GM12878 (cell line): ENCODE results near the gene COL16A1. TPM values are rescaled to one million over a fixed set of nuclear protein-coding genes. Genes with fewer than 3 reads are reported as not detected.

Source experiments
- ATAC-seq: fragments of 200-7000 bp; cut with Tn5 transposase; 3 replicates; pipeline ENCODE4 v1.9.1; 2020; ENCODE audit warnings: mild to moderate bottlenecking, moderate library complexity
- BruUV-seq: library from RNA; stranded (reverse); fragments of 400-500 nt; replicated peaks from 2 replicates; lab custom pipeline; 2021; lab: Mats Ljungman, UMichigan
- CTCF ChIA-PET: fragments of 300-600 bp; sonication (Branson Sonifier 250); formaldehyde crosslinking; extraction: SDS; loops from one replicate; lab custom pipeline; 2021; ENCODE audit warnings: inconsistent platforms; lab: Yijun Ruan, JAX
- POLR2A ChIA-PET: fragments of 350-600 bp; formaldehyde crosslinking; extraction: SDS; loops from one replicate; lab custom pipeline; 2021; ENCODE audit warnings: inconsistent platforms; lab: Charles Lee
- RAD21 ChIA-PET: fragments of 300-600 bp; sonication (Branson Sonifier 250); formaldehyde crosslinking; loops from one replicate; lab custom pipeline; 2023; ENCODE audit warnings: antibody characterized with exemption; ENCODE audit not compliant: unreplicated experiment; lab: Charles Lee
- SMC1A ChIA-PET: fragments of 300-600 bp; sonication (Branson Sonifier 250); formaldehyde crosslinking; loops from one replicate; lab custom pipeline; 2023; ENCODE audit not compliant: unreplicated experiment, uncharacterized antibody; lab: Charles Lee
- DNase-seq: peaks from one replicate; pipeline ENCODE4 v3.0.0-alpha.2; 2011; ENCODE audit warnings: low read depth, low spot score
- FAIRE-seq: peaks from 3 replicates; lab custom pipeline; 2011; peaks lifted over from hg19 to GRCh38; lab: Jason Lieb, UNC
- H2AFZ ChIP-seq: 2 replicates; pipeline ENCODE4 v1.6.0; 2011; ENCODE audit warnings: low read depth, low read length, control low read depth; ENCODE audit not compliant: control insufficient read depth
- H3K27ac ChIP-seq: 2 replicates; pipeline ENCODE4 v1.5.1; 2011; ENCODE audit warnings: control low read depth; ENCODE audit not compliant: control insufficient read depth, insufficient read depth
- H3K27me3 ChIP-seq, 2 experiments: replicated peaks in 1 of 2; 2 replicates each; pipeline versions ENCODE4 v1.6.0 to v1.6.1; 2011; ENCODE audit warnings: low read length in 1 of 2; ENCODE audit not compliant: control insufficient read depth in 2 of 2, insufficient read depth in 2 of 2
- H3K36me3 ChIP-seq, 2 experiments: 2 replicates each; pipeline ENCODE4 v1.5.1; 2011; ENCODE audit warnings: low read length in 1 of 2; ENCODE audit not compliant: control insufficient read depth in 2 of 2, insufficient read depth in 2 of 2
- H3K4me1 ChIP-seq: 2 replicates; pipeline ENCODE4 v1.6.1; 2011; ENCODE audit warnings: mild to moderate bottlenecking, low read length, moderate library complexity, mixed read lengths; ENCODE audit not compliant: control insufficient read depth, insufficient read depth
- H3K4me2 ChIP-seq: 2 replicates; pipeline ENCODE4 v1.6.0; 2011; ENCODE audit warnings: control low read depth; ENCODE audit not compliant: control insufficient read depth, insufficient read depth
- H3K4me3 ChIP-seq: fragments of 200-600 bp; sonication (generic); 2 replicates; pipeline ENCODE4 v1.5.1; 2016
- H3K79me2 ChIP-seq: 2 replicates; pipeline ENCODE4 v1.6.0; 2011; ENCODE audit warnings: low read length; ENCODE audit not compliant: control insufficient read depth, insufficient read depth
- H3K9ac ChIP-seq: 2 replicates; pipeline ENCODE4 v1.8.0; 2011; ENCODE audit warnings: low read length, control low read depth, mixed read lengths; ENCODE audit not compliant: control insufficient read depth, insufficient read depth
- H3K9me3 ChIP-seq: replicated peaks from 3 replicates; pipeline ENCODE4 v1.5.1; 2011; ENCODE audit warnings: mild to moderate bottlenecking, low read length; ENCODE audit not compliant: control insufficient read depth, insufficient read depth
- H4K20me1 ChIP-seq: 2 replicates; pipeline ENCODE4 v1.6.0; 2011; ENCODE audit not compliant: control insufficient read depth, insufficient read depth
- ATF2 ChIP-seq: IDR thresholded peaks from 2 replicates; pipeline ENCODE4 v1.6.1; 2012; ENCODE audit warnings: low read length, inconsistent platforms
- NKRF ChIP-seq: fragments of 450-650 bp; conservative IDR thresholded peaks from 2 replicates; pipeline ENCODE4 v1.6.1; 2017; ENCODE audit warnings: mild to moderate bottlenecking, moderate library complexity
- RCOR1 ChIP-seq: conservative IDR thresholded peaks from 2 replicates; pipeline ENCODE4 v1.6.1; 2012; ENCODE audit warnings: low read depth, low read length, improper control_type of control experiment
- SIN3A ChIP-seq: IDR thresholded peaks from 2 replicates; pipeline ENCODE4 v1.6.1; 2012; ENCODE audit warnings: low read depth, low read length, improper control_type of control experiment
- TCF12 ChIP-seq: IDR thresholded peaks from 2 replicates; pipeline ENCODE4 v1.6.1; 2011; ENCODE audit warnings: low read depth, mild to moderate bottlenecking, low read length
- TCF3 ChIP-seq: IDR thresholded peaks from 2 replicates; pipeline ENCODE4 v1.6.1; 2012; ENCODE audit warnings: low read depth, mild to moderate bottlenecking, low read length, borderline replicate concordance; ENCODE audit not compliant: insufficient read depth
- ZBED1 ChIP-seq: IDR thresholded peaks from 2 replicates; pipeline ENCODE4 v1.6.1; 2016; ENCODE audit warnings: borderline replicate concordance
- ZBTB11 ChIP-seq: fragments of 450-650 bp; formaldehyde crosslinking; IDR thresholded peaks from 2 replicates; pipeline ENCODE4 v1.5.0; 2022; ENCODE audit warnings: mild to moderate bottlenecking, missing genetic modification characterization
- ZNF592 ChIP-seq: fragments of 450-650 bp; IDR thresholded peaks from 2 replicates; pipeline ENCODE4 v1.6.1; 2017; ENCODE audit warnings: mild to moderate bottlenecking, moderate library complexity
- ZNF622 ChIP-seq: fragments of 450-650 bp; IDR thresholded peaks from 2 replicates; pipeline ENCODE4 v1.6.1; 2017; ENCODE audit warnings: mild to moderate bottlenecking, inconsistent platforms
- WGBS: methylation state at CpG from one replicate; pipeline ENCODE4 v1.1.6; 2016; ENCODE audit warnings: low lambda C conversion rate; ENCODE audit not compliant: insufficient replicate concordance, insufficient coverage; ENCODE audit errors: missing lambda C conversion rate; 5-methylcytosine and 5-hydroxymethylcytosine counted together
- in situ Hi-C: fragments of 300-500 bp; cut with MboI; formaldehyde crosslinking; loops from 9 replicates; pipeline ENCODE4 v1.14.3; 2018; ENCODE audit warnings: mixed read lengths
- intact Hi-C: fragments of 100-400 bp; cut with micrococcal nuclease; formaldehyde crosslinking; loops from one replicate; pipeline ENCODE4 v1.14.2; 2022; ENCODE audit not compliant: unreplicated experiment
- polyA plus RNA-seq, 11 experiments: library from polyadenylated mRNA; depleted of rRNA in 4 of 11; unstranded in 6 of 11; stranded (reverse) in 5 of 11; fragments of >200 nt; fragmentation: Nextera tagmentation in 4 of 11; fragmentation: Illumina TruSeq in 1 of 11; extraction: Ambion mirVana in 4 of 11; extraction: Trizol in 1 of 11; gene quantifications; 1 replicate in 1 of 11; 2 replicates in 10 of 11; pipeline versions ENCODE4 v1.2.1 to v1.2.3, GENCODE V29; 2011 to 2016; ENCODE audit warnings: inconsistent platforms in 2 of 11, missing spikeins in 2 of 11, low read depth in 1 of 11
- total RNA-seq, 4 experiments: library from RNA; depleted of rRNA in 3 of 4; stranded (reverse); fragments of >200 nt in 3 of 4; fragmentation: Illumina TruSeq in 1 of 4; extraction: Trizol in 1 of 4; gene quantifications; 2 replicates each; pipeline versions ENCODE4 v1.2.1 to v1.2.3, GENCODE V29; 2013 to 2021

Gene COL16A1
- total and polyA plus RNA-seq, 10 of the 15 experiments (the other 5 are each of a cell fraction or from before 2014, with no cell fraction given), result 0.02 to 3.7 (median 0.59) TPM

GRCh38 chr1:31655104-31655503, 48.7 kb downstream of the COL16A1 start (continued):
- TF ChIP-seq ZBTB11 (CRISPR knock-in tag) (no peak), TCF12 (no peak), ATF2 (no peak)

GRCh38 chr1:31654474-31654776, 49.4 kb downstream of the COL16A1 start:
- POLR2A ChIA-PET, result no interaction called here
- FAIRE-seq, result no peak
- WGBS, result 34% methylated on average over 5 of the region's 5 CpGs
- TF ChIP-seq ZBED1 (no peak), ZNF622 (no peak), ZNF592 (no peak), RCOR1 (no peak), ATF2 (no peak), TCF3 (no peak), NKRF (no peak), SIN3A (no peak)

More at GRCh38 chr1:31654474-31654776, 49.4 kb downstream of the COL16A1 start:
- no peaks in the 10 kb centered on the region; a peak in 1 of 4 replicates for H3K27me3 ChIP-seq
- RAD21 ChIA-PET, result no interaction called here
- H3K9ac ChIP-seq, result no peak overlapping the region
- BruUV-seq, result no TSS peak
- H3K79me2 ChIP-seq, result no peaks in the 10 kb centered on the region
- H3K9me3 ChIP-seq, result no peaks in the 10 kb centered on the region
- CTCF ChIA-PET, result no interaction called here
- no peak overlapping the region for H2AFZ ChIP-seq
- no peak for ATAC-seq
- DNase-seq, result no peak
- H3K27ac ChIP-seq, result no peak overlapping the region
- no peaks in the 10 kb centered on the region for H4K20me1 ChIP-seq
- H3K4me3 ChIP-seq, result no peak overlapping the region
- intact Hi-C loops (no loop called here), in situ Hi-C loops (no loop called here)
- no peaks in the 10 kb centered on the region for H3K36me3 ChIP-seq
- no peak overlapping the region for H3K4me2 ChIP-seq
- H3K4me1 ChIP-seq, result no peaks in the 10 kb centered on the region
- SMC1A ChIA-PET, result no interaction called here
